ENCODE data around the gene ZNF740. TPM values are rescaled to one million over a fixed set of nuclear protein-coding genes. Genes with fewer than 3 reads are reported as not detected.

Gene ZNF740
- total RNA-seq, 1 donor from 2014 or later = 72.2 TPM

DNA sequence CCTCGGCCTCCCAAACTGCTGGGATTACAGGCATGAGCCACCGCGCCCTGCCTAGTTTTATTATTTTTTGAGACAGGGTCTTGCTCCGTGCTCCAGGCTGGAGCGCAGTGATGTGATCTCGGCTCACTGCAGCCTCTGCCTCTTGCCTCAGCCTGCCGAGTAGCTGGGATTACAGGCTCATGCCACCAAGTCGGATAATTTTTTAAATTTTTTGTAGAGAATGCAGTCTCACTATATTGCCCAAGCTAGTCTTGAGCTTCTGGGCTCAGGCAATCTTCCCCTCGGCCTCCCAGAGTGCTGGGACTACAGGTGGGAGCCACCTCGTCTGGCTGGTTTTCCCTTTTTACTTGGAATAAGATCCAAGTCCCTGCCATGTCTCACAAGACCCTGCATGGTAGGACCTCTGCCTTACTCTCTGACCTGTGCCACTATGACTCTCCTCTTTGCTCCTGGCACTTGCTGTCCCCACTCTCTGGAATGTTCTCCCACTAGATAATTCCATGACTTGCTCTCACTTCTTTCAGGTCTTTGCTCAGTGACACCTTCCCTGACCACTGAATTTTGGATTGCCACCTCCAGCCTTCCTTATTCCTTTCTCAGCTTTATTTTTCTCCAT lies 59.2 kb downstream of the ZNF740 start:
- Mint-ChIP-seq H3K9me3 (no peaks in the 10 kb centered on the region), H3K27ac (no peak overlapping the region), H3K4me1 (ENCODE audit: unreplicated experiment) (peaks cover 15% of the 10 kb centered on the region), H3K27me3 (peaks cover 10% of the 10 kb centered on the region), H3K36me3 (no peaks in the 10 kb centered on the region), H3K4me3 (no peak overlapping the region)
- DNase-seq (ENCODE audit: extremely low spot score, unreplicated experiment) = no peak
- TF ChIP-seq, protein P1, sequence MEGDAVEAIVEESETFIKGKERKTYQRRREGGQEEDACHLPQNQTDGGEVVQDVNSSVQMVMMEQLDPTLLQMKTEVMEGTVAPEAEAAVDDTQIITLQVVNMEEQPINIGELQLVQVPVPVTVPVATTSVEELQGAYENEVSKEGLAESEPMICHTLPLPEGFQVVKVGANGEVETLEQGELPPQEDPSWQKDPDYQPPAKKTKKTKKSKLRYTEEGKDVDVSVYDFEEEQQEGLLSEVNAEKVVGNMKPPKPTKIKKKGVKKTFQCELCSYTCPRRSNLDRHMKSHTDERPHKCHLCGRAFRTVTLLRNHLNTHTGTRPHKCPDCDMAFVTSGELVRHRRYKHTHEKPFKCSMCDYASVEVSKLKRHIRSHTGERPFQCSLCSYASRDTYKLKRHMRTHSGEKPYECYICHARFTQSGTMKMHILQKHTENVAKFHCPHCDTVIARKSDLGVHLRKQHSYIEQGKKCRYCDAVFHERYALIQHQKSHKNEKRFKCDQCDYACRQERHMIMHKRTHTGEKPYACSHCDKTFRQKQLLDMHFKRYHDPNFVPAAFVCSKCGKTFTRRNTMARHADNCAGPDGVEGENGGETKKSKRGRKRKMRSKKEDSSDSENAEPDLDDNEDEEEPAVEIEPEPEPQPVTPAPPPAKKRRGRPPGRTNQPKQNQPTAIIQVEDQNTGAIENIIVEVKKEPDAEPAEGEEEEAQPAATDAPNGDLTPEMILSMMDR (conservative IDR thresholded peaks at IDR 0.05) = no peak

DNA sequence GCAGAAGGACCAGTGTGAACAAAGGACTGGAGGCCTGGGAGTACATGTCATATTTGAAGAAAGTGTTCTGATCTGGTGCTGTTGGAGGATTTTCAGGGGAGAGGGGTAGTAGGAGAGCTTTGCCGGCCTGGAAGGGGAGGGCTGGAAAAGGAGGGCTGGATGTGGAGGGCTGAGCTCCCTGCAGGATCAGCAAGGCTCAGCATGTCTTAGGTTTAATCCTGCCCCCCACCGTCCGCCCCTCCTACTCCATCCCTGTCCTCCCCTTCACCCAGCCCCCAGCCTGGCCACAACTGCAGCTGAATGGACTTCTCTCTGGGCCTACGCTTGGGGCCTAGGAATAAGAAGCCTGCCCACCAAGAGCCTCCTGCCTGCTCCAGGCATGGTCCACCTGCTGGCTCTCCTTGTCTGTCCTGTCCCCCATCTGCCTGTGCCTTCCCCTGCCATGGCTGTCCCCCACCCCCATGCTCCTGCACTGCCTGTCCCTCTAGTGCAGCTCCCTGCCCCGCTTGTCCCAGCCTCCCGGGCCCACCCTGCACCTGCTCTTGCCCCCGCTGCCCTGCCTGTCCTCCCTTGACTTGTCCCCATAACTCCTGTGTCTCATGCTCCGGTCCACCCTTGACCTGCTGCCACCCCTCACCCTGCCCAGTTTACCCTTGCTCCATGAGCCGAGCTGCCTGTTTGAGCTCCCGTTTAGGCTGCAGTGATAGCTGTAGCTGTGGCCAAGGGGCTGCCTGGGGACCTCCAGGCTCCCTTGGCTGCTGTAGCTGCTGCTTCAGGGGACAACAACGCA lies 61.3 kb downstream of the ZNF740 start:
- peaks cover 10% of the 10 kb centered on the region for H3K27me3 Mint-ChIP-seq
- H3K27ac Mint-ChIP-seq = peak overlapping the region; percentile 16
- peaks cover 10% of the 10 kb centered on the region for H3K4me1 Mint-ChIP-seq (ENCODE audit: unreplicated experiment)
- H3K36me3 Mint-ChIP-seq = no peaks in the 10 kb centered on the region
- no peak for DNase-seq (ENCODE audit: extremely low spot score, unreplicated experiment)
- no peaks in the 10 kb centered on the region for H3K9me3 Mint-ChIP-seq
- H3K4me3 Mint-ChIP-seq = no peak overlapping the region
- TF ChIP-seq, protein P1 (conservative IDR thresholded peaks at IDR 0.05) = no peak

DNA sequence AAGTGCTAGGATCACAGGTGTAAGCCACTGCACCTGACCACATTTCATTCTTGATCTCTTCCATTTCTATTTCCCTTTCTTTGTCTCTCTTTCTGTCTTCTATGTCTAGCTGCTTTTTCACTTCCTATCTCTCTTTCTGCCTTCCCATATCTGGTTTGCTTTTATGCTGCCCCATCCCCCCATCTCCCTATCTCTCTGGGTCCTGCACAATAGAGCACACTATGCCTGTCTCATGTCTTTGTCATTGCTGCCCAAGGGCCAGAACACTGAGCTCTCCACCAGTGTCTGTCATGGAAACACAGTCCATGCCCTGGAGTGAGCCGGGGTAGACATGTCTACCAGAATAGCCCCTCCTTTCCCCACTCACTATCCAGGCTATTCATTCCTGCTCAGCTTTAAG lies 63.8 kb downstream of the ZNF740 start:
- Mint-ChIP-seq H3K9me3 (no peaks in the 10 kb centered on the region), H3K27ac (no peak overlapping the region), H3K4me3 (no peak overlapping the region), H3K27me3 (peaks cover 10% of the 10 kb centered on the region), H3K4me1 (ENCODE audit: unreplicated experiment) (peaks cover 10% of the 10 kb centered on the region), H3K36me3 (no peaks in the 10 kb centered on the region)
- TF ChIP-seq, protein P1 (conservative IDR thresholded peaks at IDR 0.05) = no peak
- no peak for DNase-seq (ENCODE audit: extremely low spot score, unreplicated experiment)

Other genes with a start within 250 kb of the ZNF740 start
- gene KRT18, start 231.6 kb upstream of the ZNF740 start, total RNA-seq (ENCODE audit: low replicate concordance) = 480 and 1,293 TPM in 2 replicates
- 450 and 521 TPM in 2 replicates for gene EIF4B, start 174.3 kb upstream of the ZNF740 start, total RNA-seq (ENCODE audit: low replicate concordance)
- 3.5 and 21.8 TPM in 2 replicates for gene TNS2, start 130.7 kb upstream of the ZNF740 start, total RNA-seq (ENCODE audit: low replicate concordance)
- gene SPRYD3, start 101.3 kb upstream of the ZNF740 start, total RNA-seq (ENCODE audit: low replicate concordance) = 22.1 and 43.0 TPM in 2 replicates
- 25.1 and 40.3 TPM in 2 replicates for gene IGFBP6, start 83.1 kb upstream of the ZNF740 start, total RNA-seq (ENCODE audit: low replicate concordance)
- gene SOAT2, start 77.2 kb upstream of the ZNF740 start, total RNA-seq (ENCODE audit: low replicate concordance) = 0.97 and 1.9 TPM in 2 replicates
- 30.6 and 49.3 TPM in 2 replicates for gene CSAD, start 203 bp downstream of the ZNF740 start, total RNA-seq (ENCODE audit: low replicate concordance)
- gene ITGB7, start 26.5 kb downstream of the ZNF740 start, total RNA-seq (ENCODE audit: low replicate concordance) = 3.2 and 4.2 TPM in 2 replicates
- 74.5 and 89.9 TPM in 2 replicates for gene RARG, start 51.5 kb downstream of the ZNF740 start, total RNA-seq (ENCODE audit: low replicate concordance)
- gene ESPL1, start 87.6 kb downstream of the ZNF740 start, total RNA-seq (ENCODE audit: low replicate concordance) = 35.1 and 50.0 TPM in 2 replicates
- gene PFDN5, start 114.8 kb downstream of the ZNF740 start, total RNA-seq (ENCODE audit: low replicate concordance) = 316 and 336 TPM in 2 replicates
- gene MYG1, start 119.0 kb downstream of the ZNF740 start, total RNA-seq (ENCODE audit: low replicate concordance) = 44.3 and 58.6 TPM in 2 replicates
- 54.7 and 75.4 TPM in 2 replicates for gene AAAS, start 140.9 kb downstream of the ZNF740 start, total RNA-seq (ENCODE audit: low replicate concordance)
- gene SP7, start 155.6 kb downstream of the ZNF740 start, total RNA-seq (ENCODE audit: low replicate concordance) = 0.22 TPM in 1 of 2 replicates, not detected in the other
- gene SP1, start 199.5 kb downstream of the ZNF740 start, total RNA-seq (ENCODE audit: low replicate concordance) = 82.9 and 99.5 TPM in 2 replicates
- 1.6 and 2.4 TPM in 2 replicates for gene AMHR2, start 243.1 kb downstream of the ZNF740 start, total RNA-seq (ENCODE audit: low replicate concordance)